GM18868 (cell line): ENCODE results near the gene B9D1.

ENCODE experiments used
- ATAC-seq: cut with Tn5 transposase; IDR thresholded peaks from one replicate; pipeline ENCODE4 v1.9.1; 2021; ENCODE audit warnings: mild to moderate bottlenecking, moderate library complexity; ENCODE audit not compliant: unreplicated experiment

B9D1 gene

GRCh38 chr17:19377602-19378415 lies 15.3 kb upstream of the B9D1 start:
- peak; percentile 93 for ATAC-seq

- no peak for ATAC-seq
These were observed 14.3 kb upstream of the B9D1 start for GRCh38 chr17:19376811-19377210.

- ATAC-seq: no peak
These were observed 13.2 kb upstream of the B9D1 start for GRCh38 chr17:19375732-19376131.

DNA sequence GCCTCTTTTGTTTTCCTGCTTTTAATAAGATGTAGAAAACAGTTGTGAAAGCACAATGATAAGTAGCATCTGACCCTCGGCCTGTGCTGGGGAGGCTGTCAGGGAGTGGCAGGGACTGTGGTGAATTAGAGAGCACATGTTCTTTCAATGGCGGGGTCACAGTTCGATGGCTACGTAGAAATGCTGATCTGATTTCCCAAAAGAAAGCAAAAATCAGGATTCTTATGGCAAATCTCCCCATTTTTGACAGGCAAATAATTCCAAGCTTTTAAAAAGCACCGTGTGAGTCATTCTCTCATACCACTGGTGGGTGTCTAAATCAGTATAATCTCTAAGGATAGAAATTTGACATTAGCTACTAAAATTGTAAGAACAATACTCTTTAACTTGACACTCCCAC lies 11.6 kb upstream of the B9D1 start:
- ATAC-seq: no peak

GRCh38 chr17:19372866-19373504 lies 10.5 kb upstream of the B9D1 start:
- ATAC-seq: no peak

- no peak for ATAC-seq
These were observed 9.9 kb upstream of the B9D1 start for GRCh38 chr17:19372439-19372838.

DNA sequence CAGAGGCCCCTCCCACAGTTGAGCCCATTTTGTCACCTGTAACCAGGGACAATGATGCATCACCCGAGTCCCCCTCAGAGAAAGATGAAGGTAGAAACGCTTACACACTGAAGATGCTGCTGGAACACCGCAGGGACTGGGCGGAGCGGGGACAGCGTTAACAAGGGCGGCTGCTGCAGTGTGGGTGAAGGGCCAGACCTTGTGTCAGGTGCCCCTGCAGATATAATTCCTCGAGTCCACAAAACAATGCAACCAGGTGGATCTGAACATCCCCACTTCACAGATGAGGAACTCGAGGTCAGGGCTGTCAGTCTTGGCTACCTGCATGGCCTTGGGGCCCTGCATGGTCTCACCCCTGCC lies 9.5 kb upstream of the B9D1 start:
- ATAC-seq: no peak

DNA sequence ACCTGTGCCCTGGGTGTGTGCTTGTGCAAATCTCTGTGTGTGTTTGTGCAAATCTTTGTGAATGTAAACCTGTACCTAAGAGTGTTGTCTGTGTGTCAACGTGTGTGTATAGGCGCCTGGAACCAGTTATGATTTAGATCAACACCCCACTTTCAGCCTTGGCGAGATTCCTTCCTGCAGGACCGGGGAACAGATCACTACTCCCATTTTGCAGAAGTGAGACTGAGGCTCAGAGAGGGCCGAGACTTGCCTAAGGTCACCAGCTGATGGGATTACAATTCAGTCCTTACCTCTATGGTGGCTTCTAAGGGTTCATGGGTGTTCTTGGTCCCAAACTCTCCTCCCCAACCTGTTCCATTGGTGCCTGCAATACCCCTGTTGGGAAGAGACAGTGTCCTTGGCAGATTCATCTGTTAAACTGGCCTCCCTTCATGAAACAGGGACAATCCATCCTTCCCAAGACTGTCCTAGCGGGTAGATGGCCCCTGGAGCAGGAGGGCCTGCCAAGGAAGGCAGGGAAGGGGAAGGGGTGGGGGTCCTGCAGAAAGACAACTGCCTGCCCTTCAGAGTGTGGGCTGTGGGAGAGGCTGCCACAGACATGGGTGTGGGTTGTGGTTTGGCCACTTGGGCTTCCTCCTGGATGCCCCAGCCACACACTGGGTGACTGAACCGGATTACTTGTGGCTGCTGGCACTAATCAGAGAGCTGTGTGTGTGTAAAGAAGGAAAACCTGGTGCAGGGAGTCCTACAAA lies 8.9 kb upstream of the B9D1 start:
- ATAC-seq: no peak

- ATAC-seq: no peak
These were observed 8.0 kb upstream of the B9D1 start for GRCh38 chr17:19370493-19370960.

DNA sequence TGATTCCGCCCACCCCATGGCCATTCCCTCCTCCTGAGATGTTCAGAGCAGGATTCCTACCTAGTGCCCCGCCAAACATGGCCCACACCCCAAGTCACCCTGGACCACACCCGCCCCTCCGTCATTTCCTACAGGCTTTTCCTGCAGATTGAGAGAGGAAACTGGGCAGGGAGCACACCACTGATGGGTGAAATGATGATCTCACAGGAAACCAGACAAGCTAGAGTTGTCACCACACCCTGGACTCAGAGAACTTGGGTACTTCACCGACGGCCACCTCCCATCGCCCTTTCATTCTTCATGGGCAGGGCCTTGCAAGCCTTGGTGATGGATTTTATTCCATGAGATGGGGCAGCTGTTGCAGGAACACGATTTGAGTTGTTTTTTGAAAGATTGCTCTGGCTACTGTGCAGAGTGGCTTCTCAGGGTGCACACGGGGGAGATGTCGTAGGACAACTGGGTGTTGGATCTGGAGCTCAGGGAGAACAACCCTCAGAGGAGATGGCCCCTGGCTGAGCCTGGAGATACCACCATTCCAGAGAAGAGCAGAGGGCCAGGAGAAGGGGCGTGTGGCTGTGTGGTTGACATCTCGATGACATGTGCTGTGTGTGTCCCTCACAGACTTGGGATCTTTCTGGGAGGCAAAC lies 7.4 kb upstream of the B9D1 start:
- no peak for ATAC-seq

DNA sequence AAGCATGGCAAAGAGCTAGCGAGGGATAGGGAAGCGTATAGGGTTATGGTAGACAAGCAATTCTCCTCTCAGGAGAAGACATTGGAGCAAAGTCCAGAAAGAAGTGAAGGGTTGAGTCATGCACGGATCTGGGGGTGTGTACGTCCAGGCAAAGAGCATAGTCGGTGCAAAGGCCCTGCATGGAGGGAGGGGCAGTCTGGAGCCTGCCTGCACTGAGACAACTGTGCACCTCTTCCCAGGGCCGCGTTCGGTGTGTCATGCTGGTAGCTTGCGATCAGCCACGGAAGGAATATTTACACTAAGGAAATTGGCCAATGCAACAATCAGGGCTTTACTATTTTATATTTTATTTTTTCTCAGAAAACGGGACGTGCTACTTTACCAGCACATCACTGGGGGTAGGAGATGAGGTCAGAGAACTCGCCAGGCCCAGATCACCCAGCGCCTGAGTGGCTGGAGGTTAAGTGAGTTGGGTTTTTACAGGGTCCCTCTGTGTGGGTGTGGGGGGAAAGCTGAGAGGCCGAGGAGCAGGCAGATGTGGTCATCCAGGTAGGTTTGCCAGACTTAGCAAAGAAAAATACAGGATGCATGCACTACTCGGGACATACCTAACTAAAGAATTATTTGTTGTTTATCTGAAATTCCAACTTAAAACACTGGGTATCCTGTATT lies 6.7 kb upstream of the B9D1 start:
- no peak for ATAC-seq

DNA sequence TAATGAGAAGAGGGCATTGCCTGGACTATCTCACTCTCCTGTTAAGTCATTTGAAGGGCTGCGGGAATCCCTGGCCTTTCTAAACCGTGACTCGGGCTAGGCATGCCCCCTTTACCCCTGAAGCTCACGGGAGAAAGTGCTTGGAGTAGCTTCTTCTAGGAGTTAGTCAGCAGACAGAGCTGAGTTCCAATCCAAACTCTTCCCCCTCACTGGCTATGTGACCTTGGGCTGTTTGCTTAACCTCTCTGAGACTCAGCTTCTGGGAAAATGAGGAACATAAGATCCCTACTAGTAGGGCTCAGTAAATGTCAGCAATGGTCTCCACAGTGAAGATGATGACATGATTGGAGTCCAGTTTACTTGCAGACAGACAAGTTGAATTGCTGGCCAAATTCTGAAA lies 5.7 kb upstream of the B9D1 start:
- ATAC-seq: no peak

- ATAC-seq: no peak
These were observed 4.1 kb upstream of the B9D1 start for GRCh38 chr17:19366637-19366972.

- ATAC-seq: no peak
These were observed 3.5 kb upstream of the B9D1 start for GRCh38 chr17:19365833-19366636.

DNA sequence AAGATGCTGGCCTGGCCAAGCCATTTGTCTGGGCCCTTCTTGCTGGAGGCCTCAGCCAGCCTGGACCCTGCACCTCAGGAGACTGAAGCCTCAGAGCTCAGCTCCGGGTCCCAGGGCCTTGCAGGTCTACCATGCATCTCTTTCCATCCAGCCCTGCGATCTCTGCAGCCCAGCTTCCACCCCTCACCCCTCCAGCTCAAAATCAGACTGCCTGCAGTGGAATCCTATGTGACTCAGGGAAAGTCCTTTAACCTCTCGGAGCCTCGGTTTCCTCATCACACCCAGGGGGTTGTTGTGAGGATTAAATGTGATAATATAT lies 2.9 kb upstream of the B9D1 start:
- ATAC-seq: no peak

- no peak for ATAC-seq
These were observed 2.4 kb upstream of the B9D1 start for GRCh38 chr17:19364699-19365498.

DNA sequence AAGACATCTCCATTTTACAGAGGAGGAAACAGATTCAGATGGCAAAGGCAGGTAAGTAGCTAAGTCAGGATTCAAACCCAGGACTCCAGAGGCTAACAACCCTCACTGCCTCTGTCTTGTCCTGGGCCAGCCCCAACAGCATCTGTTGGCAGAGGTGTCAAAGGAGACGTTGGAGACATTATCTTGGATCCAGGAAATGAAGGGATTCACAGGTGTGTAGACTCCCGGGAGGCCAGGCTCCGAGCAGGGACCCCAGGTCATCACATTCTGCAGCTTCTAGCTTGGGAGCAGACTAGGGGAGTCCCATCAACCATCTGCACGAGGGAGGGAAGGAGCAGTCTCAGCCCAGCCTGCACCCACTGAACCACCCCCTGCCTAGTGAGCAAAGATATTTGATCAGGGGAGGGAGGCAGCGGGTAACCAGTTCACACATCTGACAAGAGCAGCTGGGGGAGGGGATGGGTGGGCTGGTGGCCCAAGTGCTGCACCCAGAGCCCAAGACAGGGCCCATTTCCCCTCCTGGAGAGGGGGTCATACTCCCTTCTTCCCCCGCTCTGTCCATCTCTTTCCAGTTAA lies 1.0 kb upstream of the B9D1 start:
- no peak for ATAC-seq

DNA sequence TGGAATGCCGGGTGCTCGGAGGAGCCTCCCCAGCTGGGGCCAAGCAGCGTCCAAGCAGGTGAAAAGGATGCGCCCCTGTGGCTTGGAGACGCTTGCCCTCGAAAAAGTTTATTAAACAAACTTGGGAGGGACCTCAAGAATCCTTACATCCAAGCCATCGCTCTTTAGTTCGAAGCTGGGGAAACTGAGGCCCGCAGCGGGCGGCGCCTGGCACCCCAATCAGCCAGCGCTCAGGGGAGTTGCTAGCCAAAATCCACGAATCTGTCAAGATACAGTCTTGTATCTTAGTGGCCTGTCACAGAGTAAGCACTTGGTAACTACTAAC lies 553 bp upstream of the B9D1 start:
- ATAC-seq: no peak

DNA sequence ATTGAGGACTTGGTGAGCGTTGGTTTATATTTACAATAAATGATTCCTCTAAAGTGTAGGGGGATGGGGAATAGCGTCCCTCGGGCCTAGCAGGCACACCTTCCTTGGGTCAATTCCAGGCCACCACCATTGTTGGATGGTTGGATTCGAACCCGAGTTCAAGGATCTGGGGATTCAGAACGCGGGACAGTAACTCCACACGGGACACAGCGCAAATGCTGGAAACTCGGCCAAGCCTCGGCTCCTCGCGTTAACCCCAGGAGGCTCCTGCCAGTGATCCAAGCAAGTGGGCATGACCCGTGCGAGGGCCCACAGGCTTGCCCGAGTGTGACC lies 613 bp downstream of the B9D1 start:
- ATAC-seq: no peak
